Gastroesophageal sphincter (tissue), 3 donors: ENCODE data around the gene LIN52.

Experiments
- POLR2A ChIP-seq, 2 donors: fragments of 450-650 bp; IDR thresholded peaks; one replicate each; pipeline ENCODE4 v1.6.1; 2017; ENCODE audit warnings: antibody characterized with exemption in 2 of 2, mild to moderate bottlenecking in 2 of 2, moderate library complexity in 1 of 2
- TF ChIP-seq, protein P1 (sequence below), 4 experiments: fragments of 200-600 bp in 2 of 4; fragments of 450-650 bp in 2 of 4; sonication (generic) in 1 of 4; IDR thresholded peaks; one replicate each; pipeline ENCODE4 v1.5.1; 2017 to 2019; ENCODE audit warnings: antibody characterized with exemption in 4 of 4, mild to moderate bottlenecking in 2 of 4, moderate library complexity in 2 of 4

DNA sequence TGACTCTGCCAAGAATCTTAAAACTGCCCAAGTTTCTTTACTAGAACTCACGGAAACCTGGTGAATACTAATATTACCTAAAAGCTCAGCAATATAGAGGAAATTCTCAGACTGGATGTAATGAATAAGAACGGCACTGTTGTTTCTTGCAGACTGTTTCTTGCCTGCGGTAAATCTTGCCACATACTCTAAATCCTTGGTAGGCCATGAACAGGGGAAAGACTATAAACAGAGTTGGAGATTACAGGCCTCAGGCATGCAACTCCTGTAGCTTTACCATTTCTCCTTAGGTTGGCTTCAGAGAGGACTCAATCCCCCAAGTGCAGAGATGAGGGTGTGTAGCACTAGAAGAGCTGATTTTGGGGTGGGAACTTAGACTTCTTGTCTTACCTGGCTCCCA, 1.6 kb upstream of the LIN52 start:
- TF ChIP-seq, protein P1, sequence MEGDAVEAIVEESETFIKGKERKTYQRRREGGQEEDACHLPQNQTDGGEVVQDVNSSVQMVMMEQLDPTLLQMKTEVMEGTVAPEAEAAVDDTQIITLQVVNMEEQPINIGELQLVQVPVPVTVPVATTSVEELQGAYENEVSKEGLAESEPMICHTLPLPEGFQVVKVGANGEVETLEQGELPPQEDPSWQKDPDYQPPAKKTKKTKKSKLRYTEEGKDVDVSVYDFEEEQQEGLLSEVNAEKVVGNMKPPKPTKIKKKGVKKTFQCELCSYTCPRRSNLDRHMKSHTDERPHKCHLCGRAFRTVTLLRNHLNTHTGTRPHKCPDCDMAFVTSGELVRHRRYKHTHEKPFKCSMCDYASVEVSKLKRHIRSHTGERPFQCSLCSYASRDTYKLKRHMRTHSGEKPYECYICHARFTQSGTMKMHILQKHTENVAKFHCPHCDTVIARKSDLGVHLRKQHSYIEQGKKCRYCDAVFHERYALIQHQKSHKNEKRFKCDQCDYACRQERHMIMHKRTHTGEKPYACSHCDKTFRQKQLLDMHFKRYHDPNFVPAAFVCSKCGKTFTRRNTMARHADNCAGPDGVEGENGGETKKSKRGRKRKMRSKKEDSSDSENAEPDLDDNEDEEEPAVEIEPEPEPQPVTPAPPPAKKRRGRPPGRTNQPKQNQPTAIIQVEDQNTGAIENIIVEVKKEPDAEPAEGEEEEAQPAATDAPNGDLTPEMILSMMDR (IDR thresholded peaks at IDR 0.05) = no peak
- no peak for TF ChIP-seq POLR2A (IDR thresholded peaks at IDR 0.05)
